Cardiac fibroblast (primary cell): Measurements from ENCODE around the gene FGF14.
A peak's percentile ranks its signal among the peaks of the same experiment; 100 is the strongest.

ENCODE experiments used
- DNase-seq, 2 donors: peaks; one replicate each; pipeline versions ENCODE4 v3.0.0 to v3.0.0-alpha.2; 2010; ENCODE audit warnings: low read depth in 2 of 2
- H3K4me3 ChIP-seq, 2 donors: replicated peaks in 1 of 2; 1 replicate in 1 of 2; 2 replicates in 1 of 2; pipeline ENCODE4 v1.5.1; 2011; ENCODE audit warnings: low read depth in 2 of 2, low read length in 2 of 2, mild to moderate bottlenecking in 2 of 2, moderate library complexity in 1 of 2
- TF ChIP-seq, protein P1 (sequence below): IDR thresholded peaks from one replicate; pipeline ENCODE4 v1.5.1; 2011; ENCODE audit warnings: low read depth, mild to moderate bottlenecking, low read length, inconsistent platforms

FGF14 gene

GRCh38 chr13:101779147-101779546, 622.7 kb downstream of the FGF14 start:
- DNase-seq, result no peak
- H3K4me3 ChIP-seq, result no peak overlapping the region
- TF ChIP-seq, protein P1, sequence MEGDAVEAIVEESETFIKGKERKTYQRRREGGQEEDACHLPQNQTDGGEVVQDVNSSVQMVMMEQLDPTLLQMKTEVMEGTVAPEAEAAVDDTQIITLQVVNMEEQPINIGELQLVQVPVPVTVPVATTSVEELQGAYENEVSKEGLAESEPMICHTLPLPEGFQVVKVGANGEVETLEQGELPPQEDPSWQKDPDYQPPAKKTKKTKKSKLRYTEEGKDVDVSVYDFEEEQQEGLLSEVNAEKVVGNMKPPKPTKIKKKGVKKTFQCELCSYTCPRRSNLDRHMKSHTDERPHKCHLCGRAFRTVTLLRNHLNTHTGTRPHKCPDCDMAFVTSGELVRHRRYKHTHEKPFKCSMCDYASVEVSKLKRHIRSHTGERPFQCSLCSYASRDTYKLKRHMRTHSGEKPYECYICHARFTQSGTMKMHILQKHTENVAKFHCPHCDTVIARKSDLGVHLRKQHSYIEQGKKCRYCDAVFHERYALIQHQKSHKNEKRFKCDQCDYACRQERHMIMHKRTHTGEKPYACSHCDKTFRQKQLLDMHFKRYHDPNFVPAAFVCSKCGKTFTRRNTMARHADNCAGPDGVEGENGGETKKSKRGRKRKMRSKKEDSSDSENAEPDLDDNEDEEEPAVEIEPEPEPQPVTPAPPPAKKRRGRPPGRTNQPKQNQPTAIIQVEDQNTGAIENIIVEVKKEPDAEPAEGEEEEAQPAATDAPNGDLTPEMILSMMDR, result no peak

DNA sequence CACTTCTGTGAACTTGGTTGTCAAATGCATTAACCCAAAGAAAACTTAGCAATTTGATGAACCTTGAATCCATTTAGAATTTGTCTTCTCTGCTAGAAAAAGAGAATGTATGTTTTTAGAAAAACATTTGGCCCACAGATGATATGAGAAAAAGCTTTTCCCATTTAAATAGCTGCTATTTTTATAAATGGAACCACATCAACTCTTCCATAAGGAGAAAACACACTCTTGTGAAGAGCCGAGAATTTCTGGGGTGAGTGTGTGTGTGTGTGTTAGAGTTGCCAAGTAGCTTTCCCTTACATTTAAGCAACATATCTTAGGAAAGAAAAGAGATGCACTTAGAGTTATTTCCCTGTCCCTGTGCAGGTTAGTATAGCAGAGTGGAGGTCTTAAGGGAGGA, 626.6 kb downstream of the FGF14 start:
- TF ChIP-seq, protein P1, result no peak
- DNase-seq, result no peak

GRCh38 chr13:101774393-101774792, 627.5 kb downstream of the FGF14 start:
- TF ChIP-seq, protein P1, result no peak
- H3K4me3 ChIP-seq, result no peak overlapping the region
- no peak for DNase-seq

More for the DNA sequence above, 626.6 kb downstream of the FGF14 start:
- no peak overlapping the region for H3K4me3 ChIP-seq

- no peak overlapping the region for H3K4me3 ChIP-seq
- DNase-seq, result peak in 1 of 2 donors; percentile 9
- TF ChIP-seq, protein P1, result no peak
These were observed 628.8 kb downstream of the FGF14 start for GRCh38 chr13:101773062-101773461.

- TF ChIP-seq, protein P1, result no peak
- no peak for DNase-seq
- H3K4me3 ChIP-seq, result no peak overlapping the region
These were observed 634.7 kb downstream of the FGF14 start for GRCh38 chr13:101767131-101767530.

GRCh38 chr13:101763191-101763590, 638.7 kb downstream of the FGF14 start:
- TF ChIP-seq, protein P1, result no peak
- no peak for DNase-seq
- no peak overlapping the region for H3K4me3 ChIP-seq

DNA sequence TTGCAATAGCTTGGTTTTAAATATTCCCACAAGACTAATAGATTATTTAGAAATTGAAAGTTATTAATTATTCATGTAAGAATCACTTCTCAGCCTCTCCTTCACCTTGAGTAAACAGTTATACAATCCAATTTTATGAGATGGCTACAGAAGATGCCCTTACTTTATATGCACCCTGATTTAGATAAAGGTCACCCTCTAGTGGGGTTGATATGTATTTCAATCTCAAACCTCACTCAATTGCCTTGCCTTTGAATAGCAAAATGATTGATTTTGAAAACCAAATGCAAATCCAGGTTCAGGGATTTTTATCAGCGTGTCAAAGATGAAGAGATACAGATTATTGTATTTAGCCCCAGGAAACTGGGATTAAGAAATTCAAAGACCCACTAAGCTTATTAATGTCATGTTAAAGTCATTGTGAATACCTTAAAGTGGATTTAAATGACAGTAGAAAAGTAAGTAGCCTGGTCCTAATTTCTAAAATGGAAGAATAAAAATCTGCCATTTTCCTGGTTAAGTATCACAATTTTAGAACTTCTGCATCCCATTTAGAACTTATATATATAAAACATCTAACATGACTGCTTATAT, 644.3 kb downstream of the FGF14 start:
- TF ChIP-seq, protein P1, result peak; percentile 50
- no peak overlapping the region for H3K4me3 ChIP-seq
- peak; percentile 46 to 71 for DNase-seq
